Ishikawa (cell line): Measurements from ENCODE around the gene C1QA.

ENCODE experiments used
- CEBPB ChIP-seq: IDR thresholded peaks from 2 replicates; pipeline ENCODE4 v1.6.1; 2012
- CREB1 ChIP-seq: IDR thresholded peaks from 2 replicates; pipeline ENCODE4 v1.6.1; 2012; ENCODE audit warnings: low read depth
- EGR1 ChIP-seq: IDR thresholded peaks from 2 replicates; pipeline ENCODE4 v1.6.1; 2012
- EP300 ChIP-seq: IDR thresholded peaks from 2 replicates; pipeline ENCODE4 v1.6.1; 2012; ENCODE audit warnings: borderline replicate concordance
- FOXM1 ChIP-seq: IDR thresholded peaks from 2 replicates; pipeline ENCODE4 v1.6.1; 2012; ENCODE audit warnings: low read depth, borderline replicate concordance
- NFIC ChIP-seq: IDR thresholded peaks from 2 replicates; pipeline ENCODE4 v1.6.1; 2012
- RAD21 ChIP-seq: IDR thresholded peaks from 2 replicates; pipeline ENCODE4 v1.6.1; 2012; ENCODE audit warnings: low read depth
- TAF1 ChIP-seq: IDR thresholded peaks from 2 replicates; pipeline ENCODE4 v1.6.1; 2012; ENCODE audit warnings: low read depth, mild to moderate bottlenecking
- TCF12 ChIP-seq: IDR thresholded peaks from 2 replicates; pipeline ENCODE4 v1.6.1; 2012; ENCODE audit warnings: low read depth
- TEAD4 ChIP-seq: IDR thresholded peaks from 2 replicates; pipeline ENCODE4 v1.6.1; 2012
- YY1 ChIP-seq: IDR thresholded peaks from 2 replicates; pipeline ENCODE4 v1.6.1; 2012; ENCODE audit warnings: low read depth
- ZBTB7A ChIP-seq: IDR thresholded peaks from 2 replicates; pipeline ENCODE4 v1.6.1; 2012; ENCODE audit warnings: low read depth
- TF ChIP-seq, protein P1 (sequence below): IDR thresholded peaks from 2 replicates; pipeline ENCODE4 v1.6.1; 2012
- TF ChIP-seq, protein P2 (sequence below): IDR thresholded peaks from 2 replicates; pipeline ENCODE4 v1.6.1; 2012; ENCODE audit warnings: low read depth, mild to moderate bottlenecking
- TF ChIP-seq, protein P3 (sequence below): IDR thresholded peaks from 2 replicates; pipeline ENCODE4 v1.6.1; 2012

The C1QA gene

DNA sequence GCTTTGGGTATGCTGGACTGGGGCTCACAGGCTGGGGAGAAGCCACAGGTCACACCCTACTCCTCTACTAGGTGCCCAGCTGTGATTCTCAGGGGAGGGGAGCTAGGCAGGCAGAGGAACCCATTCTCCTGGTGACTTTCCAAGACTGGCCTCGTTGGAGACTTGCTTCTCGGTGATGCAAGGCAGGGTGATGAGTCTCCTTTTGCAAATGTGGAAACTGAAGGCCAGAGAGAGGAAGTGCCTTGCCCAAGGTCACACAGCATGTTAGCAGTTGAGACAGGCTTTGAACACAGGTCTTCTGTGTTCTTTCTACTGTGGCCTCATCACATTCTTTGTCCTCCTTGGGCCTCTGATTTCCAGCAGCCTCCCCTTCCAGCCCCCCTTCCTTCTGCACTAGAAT lies 20.5 kb upstream of the C1QA start:
- TF ChIP-seq CREB1 (no peak), TCF12 (no peak), TEAD4 (no peak), FOXM1 (no peak), YY1 (no peak), NFIC (no peak), EP300 (no peak), TAF1 (no peak), CEBPB (no peak), ZBTB7A (no peak), EGR1 (no peak), RAD21 (no peak)
- TF ChIP-seq, protein P1, sequence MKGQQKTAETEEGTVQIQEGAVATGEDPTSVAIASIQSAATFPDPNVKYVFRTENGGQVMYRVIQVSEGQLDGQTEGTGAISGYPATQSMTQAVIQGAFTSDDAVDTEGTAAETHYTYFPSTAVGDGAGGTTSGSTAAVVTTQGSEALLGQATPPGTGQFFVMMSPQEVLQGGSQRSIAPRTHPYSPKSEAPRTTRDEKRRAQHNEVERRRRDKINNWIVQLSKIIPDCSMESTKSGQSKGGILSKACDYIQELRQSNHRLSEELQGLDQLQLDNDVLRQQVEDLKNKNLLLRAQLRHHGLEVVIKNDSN, result no peak
- TF ChIP-seq, protein P2, sequence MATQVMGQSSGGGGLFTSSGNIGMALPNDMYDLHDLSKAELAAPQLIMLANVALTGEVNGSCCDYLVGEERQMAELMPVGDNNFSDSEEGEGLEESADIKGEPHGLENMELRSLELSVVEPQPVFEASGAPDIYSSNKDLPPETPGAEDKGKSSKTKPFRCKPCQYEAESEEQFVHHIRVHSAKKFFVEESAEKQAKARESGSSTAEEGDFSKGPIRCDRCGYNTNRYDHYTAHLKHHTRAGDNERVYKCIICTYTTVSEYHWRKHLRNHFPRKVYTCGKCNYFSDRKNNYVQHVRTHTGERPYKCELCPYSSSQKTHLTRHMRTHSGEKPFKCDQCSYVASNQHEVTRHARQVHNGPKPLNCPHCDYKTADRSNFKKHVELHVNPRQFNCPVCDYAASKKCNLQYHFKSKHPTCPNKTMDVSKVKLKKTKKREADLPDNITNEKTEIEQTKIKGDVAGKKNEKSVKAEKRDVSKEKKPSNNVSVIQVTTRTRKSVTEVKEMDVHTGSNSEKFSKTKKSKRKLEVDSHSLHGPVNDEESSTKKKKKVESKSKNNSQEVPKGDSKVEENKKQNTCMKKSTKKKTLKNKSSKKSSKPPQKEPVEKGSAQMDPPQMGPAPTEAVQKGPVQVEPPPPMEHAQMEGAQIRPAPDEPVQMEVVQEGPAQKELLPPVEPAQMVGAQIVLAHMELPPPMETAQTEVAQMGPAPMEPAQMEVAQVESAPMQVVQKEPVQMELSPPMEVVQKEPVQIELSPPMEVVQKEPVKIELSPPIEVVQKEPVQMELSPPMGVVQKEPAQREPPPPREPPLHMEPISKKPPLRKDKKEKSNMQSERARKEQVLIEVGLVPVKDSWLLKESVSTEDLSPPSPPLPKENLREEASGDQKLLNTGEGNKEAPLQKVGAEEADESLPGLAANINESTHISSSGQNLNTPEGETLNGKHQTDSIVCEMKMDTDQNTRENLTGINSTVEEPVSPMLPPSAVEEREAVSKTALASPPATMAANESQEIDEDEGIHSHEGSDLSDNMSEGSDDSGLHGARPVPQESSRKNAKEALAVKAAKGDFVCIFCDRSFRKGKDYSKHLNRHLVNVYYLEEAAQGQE, result no peak
- TF ChIP-seq, protein P3, sequence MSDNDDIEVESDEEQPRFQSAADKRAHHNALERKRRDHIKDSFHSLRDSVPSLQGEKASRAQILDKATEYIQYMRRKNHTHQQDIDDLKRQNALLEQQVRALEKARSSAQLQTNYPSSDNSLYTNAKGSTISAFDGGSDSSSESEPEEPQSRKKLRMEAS, result no peak

DNA sequence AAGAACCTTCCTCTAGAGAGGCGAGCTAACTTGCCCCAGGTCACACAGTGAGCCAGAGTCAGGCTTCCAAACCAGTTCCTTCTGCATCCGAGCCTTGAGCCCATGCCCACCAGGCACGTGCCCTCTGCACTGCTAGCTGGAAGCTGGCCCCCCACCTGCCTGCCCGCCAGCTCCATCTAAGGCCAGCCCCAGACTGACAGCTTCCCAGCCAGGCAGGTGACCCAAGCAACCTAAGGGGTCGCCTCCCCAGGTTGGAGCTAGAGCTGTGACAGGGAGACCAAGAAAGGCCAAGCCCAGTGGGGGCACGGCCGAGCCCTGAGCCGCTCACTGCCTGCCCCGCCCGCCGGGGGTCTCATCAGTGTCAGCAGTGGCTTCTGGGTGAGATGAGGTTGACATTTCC lies 19.9 kb upstream of the C1QA start:
- no peak for TF ChIP-seq TCF12
- TF ChIP-seq TEAD4, result no peak
- no peak for TF ChIP-seq YY1

DNA sequence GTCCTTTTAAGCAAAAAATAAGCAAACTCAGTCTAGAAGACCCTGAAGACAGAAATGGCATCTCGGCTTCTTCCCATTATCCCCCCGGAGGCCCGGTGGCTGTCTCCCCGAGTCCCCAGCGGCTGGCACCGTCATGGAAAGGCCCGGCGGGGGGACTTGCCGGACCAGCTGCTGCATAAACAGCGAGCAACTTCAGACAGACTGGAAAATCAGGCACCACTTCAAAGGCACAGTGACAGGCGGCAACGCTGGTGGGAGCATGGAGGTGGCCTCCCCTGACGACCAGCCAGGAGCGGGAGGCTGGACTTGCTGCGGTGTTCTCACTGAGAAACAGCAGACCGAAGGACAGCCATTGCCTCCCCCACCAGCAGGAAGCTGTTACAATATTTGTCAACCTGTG lies 18.4 kb upstream of the C1QA start:
- TF ChIP-seq EGR1 (no peak), FOXM1 (no peak), TCF12 (no peak), EP300 (no peak), TAF1 (no peak), CEBPB (no peak), TEAD4 (no peak), CREB1 (no peak), NFIC (no peak)
- TF ChIP-seq, protein P2, result no peak
- TF ChIP-seq, protein P3, result no peak

DNA sequence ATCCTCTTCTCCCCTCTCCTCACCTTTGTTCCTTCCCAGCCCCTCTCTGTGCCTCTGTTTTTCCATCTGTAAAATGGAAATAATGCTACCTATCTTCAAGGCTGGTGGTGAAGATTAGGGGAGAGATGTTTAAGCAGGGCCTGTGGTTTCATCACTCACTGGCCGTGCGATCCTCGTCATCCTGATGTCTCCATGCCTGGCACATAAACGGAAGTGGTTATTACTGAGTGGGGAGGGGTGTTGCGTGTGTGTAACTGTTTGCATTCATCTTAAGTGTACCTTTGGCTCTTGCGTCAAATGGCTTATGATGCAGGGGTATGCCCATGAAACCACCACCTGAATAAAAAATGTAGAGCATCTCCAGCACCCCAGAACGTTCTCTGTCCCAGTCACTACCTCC lies 17.2 kb upstream of the C1QA start:
- TF ChIP-seq CEBPB (no peak), TAF1 (no peak), ZBTB7A (no peak), CREB1 (no peak), EGR1 (no peak), EP300 (no peak), TCF12 (no peak), FOXM1 (no peak), RAD21 (no peak)
- TF ChIP-seq, protein P2, result no peak
- TF ChIP-seq, protein P1, result no peak
- TF ChIP-seq, protein P3, result no peak

DNA sequence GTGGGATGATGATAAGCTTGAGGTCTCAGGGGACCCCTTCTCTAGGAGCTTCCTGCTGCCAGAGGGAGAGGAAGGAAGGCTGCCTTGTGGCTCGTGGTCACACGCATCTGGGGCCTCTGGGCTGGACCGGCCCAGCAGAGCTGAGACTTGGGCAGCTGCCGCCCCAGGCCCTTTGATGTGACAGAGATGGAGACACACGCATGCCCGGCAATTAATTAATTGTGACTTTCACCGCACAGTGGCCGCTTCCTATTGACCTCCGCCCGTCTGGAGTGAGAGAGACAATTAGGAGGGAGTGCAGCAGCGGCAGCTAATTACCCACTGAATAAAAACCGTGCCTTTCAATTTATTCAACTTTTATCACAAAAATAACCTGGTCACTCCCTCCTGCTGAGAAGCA lies 16.6 kb upstream of the C1QA start:
- TF ChIP-seq RAD21, result no peak
- TF ChIP-seq EGR1, result no peak
- no peak for TF ChIP-seq TAF1
- TF ChIP-seq FOXM1, result no peak
- TF ChIP-seq NFIC, result no peak
- TF ChIP-seq ZBTB7A, result no peak
- TF ChIP-seq, protein P1, result no peak
- TF ChIP-seq YY1, result no peak
- no peak for TF ChIP-seq TEAD4
- no peak for TF ChIP-seq EP300
